Neural cell (in vitro differentiated cells): ENCODE data around the gene RABGGTA. TPM values are rescaled to one million over a fixed set of nuclear protein-coding genes. Genes with fewer than 3 reads are reported as not detected.
A peak's percentile ranks its signal among the peaks of the same experiment; 100 is the strongest.

Experiments used
- H2AFZ ChIP-seq: fragments of 200-600, 300-800 bp; sonication (generic), shearing (Covaris generic); 2 replicates; pipeline ENCODE4 v1.6.0; 2014; ENCODE audit warnings: low read depth, mild to moderate bottlenecking, antibody characterized with exemption, low read length, moderate library complexity
- H3F3A ChIP-seq: fragments of 200-600 bp; shearing (Covaris generic); 2 replicates; pipeline ENCODE4 v1.6.1; 2016; ENCODE audit warnings: mild to moderate bottlenecking, moderate library complexity, mixed read lengths, antibody characterized with exemption, low read length; ENCODE audit not compliant: insufficient read depth, poor library complexity, severe bottlenecking
- H3K27ac ChIP-seq: fragments of 200-600, 300-800 bp; sonication (generic), shearing (Covaris generic); 2 replicates; pipeline ENCODE4 v1.5.1; 2014; ENCODE audit warnings: mild to moderate bottlenecking, low read length, moderate library complexity
- H3K27me3 ChIP-seq: fragments of 300-800, 200-600 bp; sonication (generic), shearing (Covaris generic); 2 replicates; pipeline ENCODE4 v1.6.0; 2014; ENCODE audit warnings: mild to moderate bottlenecking, low read depth, low read length, moderate library complexity; ENCODE audit not compliant: insufficient read depth
- H3K36me3 ChIP-seq: fragments of 300-800, 200-600 bp; sonication (generic), shearing (Covaris generic); 2 replicates; pipeline ENCODE4 v1.5.1; 2014; ENCODE audit warnings: mild to moderate bottlenecking, antibody characterized with exemption, low read length, moderate library complexity; ENCODE audit not compliant: insufficient read depth
- H3K4me2 ChIP-seq: fragments of 300-800, 200-600 bp; sonication (generic), shearing (Covaris generic); 2 replicates; pipeline ENCODE4 v1.6.0; 2014; ENCODE audit warnings: mild to moderate bottlenecking, low read length
- H3K4me3 ChIP-seq: fragments of 300-800, 200-600 bp; sonication (generic), shearing (Covaris generic); 2 replicates; pipeline ENCODE4 v1.5.1; 2014; ENCODE audit warnings: mild to moderate bottlenecking, low read length, moderate library complexity
- H3K79me2 ChIP-seq: fragments of 200-600 bp; shearing (Covaris generic); replicated peaks from 2 replicates; pipeline ENCODE4 v1.6.0; 2014; ENCODE audit warnings: mild to moderate bottlenecking, low read length, moderate library complexity; ENCODE audit not compliant: insufficient read depth
- H3K9ac ChIP-seq: fragments of 300-800, 200-600 bp; sonication (generic), shearing (Covaris generic); 2 replicates; pipeline ENCODE4 v1.6.1; 2016; ENCODE audit warnings: mild to moderate bottlenecking, low read length, mixed read lengths
- H3K9me2 ChIP-seq: fragments of 200-600 bp; shearing (Covaris generic); 2 replicates; pipeline ENCODE4 v1.6.1; 2016; ENCODE audit warnings: mild to moderate bottlenecking, low read length, mixed read lengths; ENCODE audit not compliant: insufficient read depth
- H3K9me3 ChIP-seq: fragments of 200-600, 300-800 bp; sonication (generic), shearing (Covaris generic); 2 replicates; pipeline ENCODE4 v1.6.1; 2016; ENCODE audit warnings: mild to moderate bottlenecking, mixed run types, low read length, moderate library complexity, mixed read lengths
- H4K20me1 ChIP-seq: fragments of 200-600 bp; shearing (Covaris generic); 2 replicates; pipeline ENCODE4 v1.6.1; 2016; ENCODE audit warnings: mild to moderate bottlenecking, mixed run types; ENCODE audit not compliant: insufficient read depth
- EP300 ChIP-seq: fragments of 450-650 bp; conservative IDR thresholded peaks from 2 replicates; pipeline ENCODE4 v1.6.1; 2014; ENCODE audit warnings: antibody characterized with exemption, mild to moderate bottlenecking, moderate library complexity; ENCODE audit not compliant: poor library complexity, severe bottlenecking
- EZH2 ChIP-seq: fragments of 200-600, 300-800 bp; shearing (Covaris generic), sonication (generic); IDR thresholded peaks from 2 replicates; pipeline ENCODE4 v1.6.1; 2014; ENCODE audit warnings: antibody characterized with exemption, low read length, borderline replicate concordance, mild to moderate bottlenecking; ENCODE audit not compliant: insufficient read depth, poor library complexity, severe bottlenecking
- MXI1 ChIP-seq: fragments of 450-650 bp; conservative IDR thresholded peaks from 2 replicates; pipeline ENCODE4 v1.6.1; 2014; ENCODE audit warnings: antibody characterized with exemption, mild to moderate bottlenecking; ENCODE audit not compliant: poor library complexity, severe bottlenecking
- POLR2AphosphoS5 ChIP-seq: IDR thresholded peaks from 2 replicates; pipeline ENCODE4 v1.6.1; 2012
- RAD21 ChIP-seq: fragments of 450-650 bp; conservative IDR thresholded peaks from 2 replicates; pipeline ENCODE4 v1.6.1; 2014; ENCODE audit warnings: antibody characterized with exemption, mild to moderate bottlenecking, moderate library complexity
- SMC3 ChIP-seq: fragments of 450-650 bp; conservative IDR thresholded peaks from 2 replicates; pipeline ENCODE4 v1.6.1; 2014; ENCODE audit warnings: antibody characterized with exemption, mild to moderate bottlenecking, moderate library complexity; ENCODE audit not compliant: poor library complexity
- TAF1 ChIP-seq: IDR thresholded peaks from 2 replicates; pipeline ENCODE4 v1.6.1; 2012; ENCODE audit warnings: low read depth
- polyA plus RNA-seq: library from polyadenylated mRNA; depleted of rRNA; stranded (reverse); fragments of >200 nt; gene quantifications from 2 replicates; pipeline ENCODE4 v1.2.3, GENCODE V29; 2014
- TF ChIP-seq, protein P1 (sequence below): fragments of 450-650 bp; IDR thresholded peaks from 2 replicates; pipeline ENCODE4 v1.5.1; 2014; ENCODE audit warnings: antibody characterized with exemption, mild to moderate bottlenecking, moderate library complexity; ENCODE audit not compliant: poor library complexity, severe bottlenecking
- TF ChIP-seq, protein P2 (sequence below): IDR thresholded peaks from 2 replicates; pipeline ENCODE4 v1.6.1; 2012; ENCODE audit warnings: borderline replicate concordance

The RABGGTA gene
- polyA plus RNA-seq, 1 donor from 2014 or later, result 33.2 TPM

DNA sequence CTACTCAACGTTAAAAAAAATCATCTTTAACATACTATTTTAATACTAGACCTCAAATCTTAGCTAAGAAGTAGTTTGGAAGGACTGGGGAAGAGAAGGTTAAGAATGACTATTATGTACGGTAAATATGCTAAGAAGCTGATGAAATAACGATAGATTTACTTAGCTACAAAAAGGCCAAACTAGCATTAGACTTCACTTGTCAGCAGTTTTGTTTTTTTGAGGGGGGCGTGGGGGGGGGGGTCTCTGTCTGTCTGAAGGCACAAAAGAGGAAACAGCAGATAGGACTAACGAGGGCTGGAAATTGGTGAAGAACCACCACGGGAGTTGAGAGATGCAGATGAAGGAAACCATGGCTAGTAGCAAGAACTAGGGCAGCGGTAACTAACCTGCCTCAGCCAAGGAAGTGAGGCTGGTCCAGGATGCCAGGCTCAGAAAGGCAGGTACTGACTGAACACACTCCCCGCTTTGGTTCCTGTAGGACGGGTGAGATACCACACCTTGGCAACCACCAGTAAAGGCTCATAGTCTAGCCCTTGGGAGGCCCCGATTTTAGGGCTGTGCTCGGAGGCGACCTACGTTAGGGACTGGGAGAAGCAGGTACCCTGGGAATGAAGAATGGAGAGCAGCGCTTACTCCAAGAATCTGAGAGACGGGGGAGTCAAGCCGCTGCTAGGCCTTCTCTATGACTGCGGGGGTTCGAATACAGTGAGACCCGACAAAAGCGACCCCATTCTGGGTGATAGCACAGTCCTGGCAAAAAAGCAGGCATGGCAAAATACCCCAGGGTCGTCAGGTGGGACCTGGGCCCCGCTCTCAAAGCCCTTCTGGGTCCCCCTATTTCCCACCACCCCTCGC is 39.9 kb downstream of the RABGGTA start:
- Histone ChIP-seq H3K4me2 (peak overlapping the region; percentile 96), H4K20me1 (no peaks in the 10 kb centered on the region), H3K9me3 (no peaks in the 10 kb centered on the region)

DNA sequence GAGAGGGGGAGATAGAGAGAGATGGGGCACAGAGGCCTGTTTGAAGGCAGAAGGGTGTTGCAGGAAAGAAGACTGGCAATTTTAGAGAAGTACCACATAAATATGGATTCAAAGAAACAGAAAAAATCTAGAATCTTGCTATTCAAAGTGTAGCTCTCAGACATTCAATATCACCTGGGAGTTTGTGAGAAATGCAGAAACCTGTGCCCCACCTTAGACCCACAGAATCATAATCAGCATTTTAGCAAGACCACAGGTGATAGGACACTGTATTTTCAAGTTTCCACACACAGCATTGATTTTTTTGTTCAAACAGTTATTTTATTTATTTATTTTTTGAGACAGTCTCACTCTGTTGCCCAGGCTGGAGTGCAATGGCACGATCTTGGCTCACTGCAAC is 42.5 kb downstream of the RABGGTA start:
- Histone ChIP-seq H3K4me3 (no peak overlapping the region), H3K27me3 (no peaks in the 10 kb centered on the region), H3K79me2 (peaks cover 37% of the 10 kb centered on the region), H3K4me2 (no peak overlapping the region), H3K27ac (no peak overlapping the region), H2AFZ (no peak overlapping the region), H3F3A (no peaks in the 10 kb centered on the region), H3K9ac (no peak overlapping the region), H4K20me1 (no peaks in the 10 kb centered on the region), H3K36me3 (no peaks in the 10 kb centered on the region), H3K9me2 (no peaks in the 10 kb centered on the region), H3K9me3 (no peaks in the 10 kb centered on the region)
- no peak for TF ChIP-seq EP300
- no peak for TF ChIP-seq RAD21
- no peak for TF ChIP-seq POLR2AphosphoS5
- no peak for TF ChIP-seq SMC3
- no peak for TF ChIP-seq TAF1
- TF ChIP-seq EZH2, result no peak
- TF ChIP-seq, protein P1, sequence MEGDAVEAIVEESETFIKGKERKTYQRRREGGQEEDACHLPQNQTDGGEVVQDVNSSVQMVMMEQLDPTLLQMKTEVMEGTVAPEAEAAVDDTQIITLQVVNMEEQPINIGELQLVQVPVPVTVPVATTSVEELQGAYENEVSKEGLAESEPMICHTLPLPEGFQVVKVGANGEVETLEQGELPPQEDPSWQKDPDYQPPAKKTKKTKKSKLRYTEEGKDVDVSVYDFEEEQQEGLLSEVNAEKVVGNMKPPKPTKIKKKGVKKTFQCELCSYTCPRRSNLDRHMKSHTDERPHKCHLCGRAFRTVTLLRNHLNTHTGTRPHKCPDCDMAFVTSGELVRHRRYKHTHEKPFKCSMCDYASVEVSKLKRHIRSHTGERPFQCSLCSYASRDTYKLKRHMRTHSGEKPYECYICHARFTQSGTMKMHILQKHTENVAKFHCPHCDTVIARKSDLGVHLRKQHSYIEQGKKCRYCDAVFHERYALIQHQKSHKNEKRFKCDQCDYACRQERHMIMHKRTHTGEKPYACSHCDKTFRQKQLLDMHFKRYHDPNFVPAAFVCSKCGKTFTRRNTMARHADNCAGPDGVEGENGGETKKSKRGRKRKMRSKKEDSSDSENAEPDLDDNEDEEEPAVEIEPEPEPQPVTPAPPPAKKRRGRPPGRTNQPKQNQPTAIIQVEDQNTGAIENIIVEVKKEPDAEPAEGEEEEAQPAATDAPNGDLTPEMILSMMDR, result no peak
- TF ChIP-seq MXI1, result no peak
- TF ChIP-seq, protein P2, sequence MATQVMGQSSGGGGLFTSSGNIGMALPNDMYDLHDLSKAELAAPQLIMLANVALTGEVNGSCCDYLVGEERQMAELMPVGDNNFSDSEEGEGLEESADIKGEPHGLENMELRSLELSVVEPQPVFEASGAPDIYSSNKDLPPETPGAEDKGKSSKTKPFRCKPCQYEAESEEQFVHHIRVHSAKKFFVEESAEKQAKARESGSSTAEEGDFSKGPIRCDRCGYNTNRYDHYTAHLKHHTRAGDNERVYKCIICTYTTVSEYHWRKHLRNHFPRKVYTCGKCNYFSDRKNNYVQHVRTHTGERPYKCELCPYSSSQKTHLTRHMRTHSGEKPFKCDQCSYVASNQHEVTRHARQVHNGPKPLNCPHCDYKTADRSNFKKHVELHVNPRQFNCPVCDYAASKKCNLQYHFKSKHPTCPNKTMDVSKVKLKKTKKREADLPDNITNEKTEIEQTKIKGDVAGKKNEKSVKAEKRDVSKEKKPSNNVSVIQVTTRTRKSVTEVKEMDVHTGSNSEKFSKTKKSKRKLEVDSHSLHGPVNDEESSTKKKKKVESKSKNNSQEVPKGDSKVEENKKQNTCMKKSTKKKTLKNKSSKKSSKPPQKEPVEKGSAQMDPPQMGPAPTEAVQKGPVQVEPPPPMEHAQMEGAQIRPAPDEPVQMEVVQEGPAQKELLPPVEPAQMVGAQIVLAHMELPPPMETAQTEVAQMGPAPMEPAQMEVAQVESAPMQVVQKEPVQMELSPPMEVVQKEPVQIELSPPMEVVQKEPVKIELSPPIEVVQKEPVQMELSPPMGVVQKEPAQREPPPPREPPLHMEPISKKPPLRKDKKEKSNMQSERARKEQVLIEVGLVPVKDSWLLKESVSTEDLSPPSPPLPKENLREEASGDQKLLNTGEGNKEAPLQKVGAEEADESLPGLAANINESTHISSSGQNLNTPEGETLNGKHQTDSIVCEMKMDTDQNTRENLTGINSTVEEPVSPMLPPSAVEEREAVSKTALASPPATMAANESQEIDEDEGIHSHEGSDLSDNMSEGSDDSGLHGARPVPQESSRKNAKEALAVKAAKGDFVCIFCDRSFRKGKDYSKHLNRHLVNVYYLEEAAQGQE, result no peak

More for the DNA sequence above, 39.9 kb downstream of the RABGGTA start:
- Histone ChIP-seq H2AFZ (peak overlapping the region; percentile 52), H3K9me2 (no peaks in the 10 kb centered on the region), H3K36me3 (no peaks in the 10 kb centered on the region), H3K4me3 (peak overlapping the region; percentile 78), H3K27ac (peak overlapping the region; percentile 85), H3K9ac (peak overlapping the region; percentile 84), H3F3A (no peaks in the 10 kb centered on the region), H3K27me3 (no peaks in the 10 kb centered on the region), H3K79me2 (peaks cover 38% of the 10 kb centered on the region)
- no peak for TF ChIP-seq EP300
- TF ChIP-seq, protein P2, result no peak
